Activated CD4-positive, CD25-positive, alpha-beta regulatory T cell treated with anti-CD3 and anti-CD28 coated beads, Interleukin-2, amount 50 U/mL, for 16 hours (primary cell): ENCODE data around the gene FYTTD1.

Experiments
- DNase-seq: peaks from one replicate; pipeline ENCODE4 v3.0.0-alpha.2; 2020; ENCODE audit warnings: low read depth, low spot score

FYTTD1 gene

DNA sequence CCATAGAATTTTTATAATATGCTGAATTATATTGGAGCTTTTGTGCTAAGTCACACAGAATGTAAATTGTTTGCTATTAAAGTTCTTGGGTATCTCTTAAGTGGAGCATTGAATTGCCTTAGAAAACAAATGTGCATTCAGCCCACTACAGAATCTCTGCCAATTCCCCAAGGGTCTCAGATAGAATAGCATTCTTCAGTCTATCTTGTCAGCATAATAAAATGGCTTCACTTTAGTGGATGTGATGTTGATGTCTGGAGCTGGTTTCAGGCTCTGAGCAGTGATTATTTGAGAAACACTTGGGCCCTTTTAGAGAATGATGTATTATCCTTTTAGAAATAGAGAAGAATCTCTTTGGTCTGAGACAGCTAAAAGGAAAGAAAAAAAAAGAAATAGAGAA, 86.6 kb downstream of the FYTTD1 start:
- no peak for DNase-seq
